ENCODE measurements around the gene TYMS.

GRCh38 chr18:612156-612555 lies 45.3 kb upstream of the TYMS start:
- no peak for TF ChIP-seq CTCF (conservative IDR thresholded peaks at IDR 0.05)
- no peak for TF ChIP-seq ZFX (IDR thresholded peaks at IDR 0.05)
